IPS-18a (cell line): ENCODE results near the gene ARMH3.

Experiments
- H3K27ac ChIP-seq: one replicate; pipeline ENCODE4 v1.5.1; 2013; ENCODE audit warnings: low read length
- H3K27me3 ChIP-seq: one replicate; pipeline ENCODE4 v1.6.1; 2013; ENCODE audit warnings: mild to moderate bottlenecking, low read length; ENCODE audit not compliant: control insufficient read depth, insufficient read depth
- H3K36me3 ChIP-seq: one replicate; pipeline ENCODE4 v1.6.1; 2013; ENCODE audit warnings: low read depth, low read length; ENCODE audit not compliant: control insufficient read depth
- H3K4me1 ChIP-seq: one replicate; pipeline ENCODE4 v1.6.1; 2013; ENCODE audit warnings: low read depth, low read length; ENCODE audit not compliant: control insufficient read depth
- H3K4me3 ChIP-seq: one replicate; pipeline ENCODE4 v1.5.1; 2013; ENCODE audit warnings: low read length
- H3K9ac ChIP-seq: one replicate; pipeline ENCODE4 v1.6.1; 2013; ENCODE audit warnings: mild to moderate bottlenecking, low read length, moderate library complexity
- H3K9me3 ChIP-seq: one replicate; pipeline ENCODE4 v1.6.1; 2013; ENCODE audit warnings: low read depth, low read length; ENCODE audit not compliant: control insufficient read depth

Gene ARMH3

DNA sequence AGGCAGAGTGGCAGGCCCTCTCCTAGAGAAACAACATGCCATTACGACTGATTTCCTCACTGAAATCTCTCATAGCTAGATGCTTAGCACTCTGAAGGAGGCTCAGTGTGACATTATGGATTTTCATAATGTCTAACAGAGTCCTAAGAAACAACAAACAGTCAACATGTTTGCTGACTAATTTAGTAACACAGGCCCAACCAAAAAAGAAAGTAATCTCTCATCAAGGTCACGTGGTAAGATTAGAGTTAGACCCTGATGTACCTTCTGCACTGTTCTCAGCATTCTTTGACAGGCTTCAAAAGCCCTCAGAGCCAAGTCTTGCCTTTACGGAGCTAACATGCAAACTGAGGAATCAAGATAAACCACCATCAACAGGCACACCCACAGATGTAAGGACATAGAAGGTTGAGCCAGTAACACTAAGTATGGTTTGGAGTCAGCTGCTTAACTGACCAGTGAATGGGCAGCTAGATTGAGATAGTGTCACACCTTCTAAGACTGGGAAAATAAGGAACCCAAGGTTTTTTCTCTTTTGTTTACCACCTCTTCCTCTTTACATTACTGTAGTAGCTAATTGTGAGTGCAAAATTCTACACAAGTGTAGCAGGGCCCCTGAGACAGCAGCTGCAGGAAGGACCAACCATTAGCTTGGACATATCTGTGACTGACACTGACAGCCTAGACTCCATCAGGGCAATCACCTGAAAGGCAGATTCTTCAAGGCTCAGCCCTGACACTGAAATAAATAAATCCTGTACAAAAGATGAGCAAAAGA lies 197.1 kb downstream of the ARMH3 start:
- Histone ChIP-seq H3K27ac (no peak overlapping the region), H3K9me3 (peaks cover 10% of the 10 kb centered on the region), H3K4me1 (no peaks in the 10 kb centered on the region), H3K36me3 (no peaks in the 10 kb centered on the region), H3K27me3 (no peaks in the 10 kb centered on the region), H3K9ac (no peak overlapping the region), H3K4me3 (no peak overlapping the region)

DNA sequence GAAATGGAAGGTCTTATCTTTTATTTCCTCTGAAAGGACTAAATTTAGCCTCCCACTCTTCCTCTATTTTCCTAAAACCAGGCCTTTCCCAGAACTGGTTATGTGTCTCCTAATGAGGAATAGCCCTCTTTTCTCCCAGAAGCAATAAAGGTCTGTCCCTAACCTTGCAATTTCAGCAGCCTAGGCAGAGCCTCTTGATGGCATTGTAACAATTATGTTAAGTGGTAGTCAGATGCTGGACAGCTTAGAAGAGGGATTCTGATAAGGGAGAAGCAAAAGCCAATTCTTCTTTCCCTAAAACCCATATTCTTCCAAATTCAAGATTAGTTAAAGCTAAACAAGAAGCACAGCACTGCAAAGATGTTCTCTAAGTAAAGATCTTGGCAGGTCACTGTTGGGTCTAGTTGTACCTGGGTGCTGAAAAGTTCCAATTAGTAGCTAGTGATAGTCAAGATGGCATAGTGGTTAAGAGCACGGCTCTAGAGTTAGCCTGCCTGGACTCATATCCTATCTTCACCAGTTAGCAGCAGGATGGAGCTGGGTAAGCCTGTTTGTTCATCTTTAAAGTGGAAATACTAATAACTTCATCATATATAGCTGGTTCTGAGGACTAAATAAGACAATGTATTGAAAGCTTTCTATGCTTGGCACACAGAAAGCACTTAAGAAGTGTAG lies 198.0 kb downstream of the ARMH3 start:
- Histone ChIP-seq H3K36me3 (no peaks in the 10 kb centered on the region), H3K9ac (no peak overlapping the region), H3K4me3 (no peak overlapping the region), H3K27ac (no peak overlapping the region), H3K9me3 (peaks cover 10% of the 10 kb centered on the region), H3K4me1 (no peaks in the 10 kb centered on the region), H3K27me3 (no peaks in the 10 kb centered on the region)

DNA sequence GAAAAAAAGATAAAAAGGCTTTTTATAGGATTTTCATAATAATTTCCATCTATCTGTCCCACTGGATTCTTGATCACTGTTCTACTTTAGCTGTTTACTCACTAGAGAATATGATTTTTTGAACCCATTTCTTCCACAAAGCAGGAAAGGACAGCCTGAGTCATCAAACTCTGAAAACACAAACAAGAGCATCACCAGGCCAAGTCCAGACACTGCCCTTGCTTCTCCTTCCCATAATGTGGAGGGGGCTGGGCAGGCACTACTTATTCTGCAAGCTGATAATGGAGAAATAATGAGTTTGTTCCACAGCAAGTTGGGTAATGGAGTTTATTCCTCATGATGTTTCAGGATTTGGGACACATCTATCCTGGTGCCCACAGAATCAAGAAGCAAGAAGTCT lies 199.3 kb downstream of the ARMH3 start:
- Histone ChIP-seq H3K27ac (no peak overlapping the region), H3K9me3 (peaks cover 10% of the 10 kb centered on the region), H3K27me3 (no peaks in the 10 kb centered on the region), H3K4me3 (no peak overlapping the region), H3K9ac (no peak overlapping the region), H3K36me3 (no peaks in the 10 kb centered on the region), H3K4me1 (no peaks in the 10 kb centered on the region)

DNA sequence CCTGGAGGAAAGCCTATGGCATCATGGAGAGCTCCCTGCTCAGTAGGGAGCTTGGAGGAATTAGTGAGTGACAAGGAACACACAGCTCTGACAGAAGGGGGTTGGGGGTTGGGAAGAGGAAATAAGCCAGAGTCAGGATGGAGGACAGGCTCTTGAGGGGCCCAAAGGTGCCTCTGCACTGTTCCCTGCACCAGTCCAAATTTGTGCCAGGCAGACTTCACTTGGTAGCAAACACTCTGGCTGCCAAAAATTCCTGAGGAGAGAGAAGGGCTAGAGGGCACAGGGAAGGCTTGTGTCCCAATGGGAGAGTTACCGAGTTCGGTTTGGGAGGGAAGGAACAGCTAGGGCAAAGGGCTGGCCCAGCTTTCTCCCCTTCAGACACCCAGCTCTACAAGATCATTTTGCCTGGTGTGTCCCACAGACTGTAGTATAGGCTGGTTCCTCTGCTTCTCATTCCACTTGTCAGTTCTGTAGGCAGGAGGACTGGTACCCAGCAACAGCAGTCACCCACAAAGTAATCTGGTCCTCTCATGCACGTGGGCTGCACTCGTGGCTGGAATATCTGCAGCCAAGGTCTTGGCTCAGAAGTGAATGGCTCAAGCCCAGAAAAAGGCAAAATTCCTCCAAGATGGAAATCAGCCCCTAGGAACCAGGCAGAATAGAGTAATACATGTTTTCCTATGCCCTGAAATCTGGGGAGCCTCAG lies 204.4 kb downstream of the ARMH3 start:
- Histone ChIP-seq H3K27ac (no peak overlapping the region), H3K4me1 (no peaks in the 10 kb centered on the region), H3K4me3 (no peak overlapping the region), H3K9me3 (no peaks in the 10 kb centered on the region), H3K36me3 (no peaks in the 10 kb centered on the region), H3K27me3 (no peaks in the 10 kb centered on the region), H3K9ac (no peak overlapping the region)

DNA sequence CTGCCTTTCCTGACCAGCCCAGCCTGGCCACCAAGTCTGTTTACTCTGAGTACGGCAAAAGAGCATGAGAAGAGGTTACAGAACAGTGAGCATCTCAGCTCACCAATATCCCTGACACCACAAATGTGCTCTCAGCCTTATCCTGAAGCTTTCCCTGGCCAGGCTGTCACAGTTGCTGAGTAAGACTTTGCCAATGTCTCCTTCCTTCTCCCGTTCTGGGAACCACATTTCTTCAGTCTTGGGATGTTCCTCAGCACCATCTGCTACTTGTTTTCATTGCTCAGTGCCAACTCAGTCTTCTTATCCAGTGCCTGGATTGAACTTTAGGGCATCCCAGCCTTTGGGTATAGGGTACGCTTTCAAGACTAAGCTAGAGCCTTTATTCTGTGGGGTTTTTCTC lies 205.2 kb downstream of the ARMH3 start:
- Histone ChIP-seq H3K9me3 (no peaks in the 10 kb centered on the region), H3K4me3 (no peak overlapping the region)

DNA sequence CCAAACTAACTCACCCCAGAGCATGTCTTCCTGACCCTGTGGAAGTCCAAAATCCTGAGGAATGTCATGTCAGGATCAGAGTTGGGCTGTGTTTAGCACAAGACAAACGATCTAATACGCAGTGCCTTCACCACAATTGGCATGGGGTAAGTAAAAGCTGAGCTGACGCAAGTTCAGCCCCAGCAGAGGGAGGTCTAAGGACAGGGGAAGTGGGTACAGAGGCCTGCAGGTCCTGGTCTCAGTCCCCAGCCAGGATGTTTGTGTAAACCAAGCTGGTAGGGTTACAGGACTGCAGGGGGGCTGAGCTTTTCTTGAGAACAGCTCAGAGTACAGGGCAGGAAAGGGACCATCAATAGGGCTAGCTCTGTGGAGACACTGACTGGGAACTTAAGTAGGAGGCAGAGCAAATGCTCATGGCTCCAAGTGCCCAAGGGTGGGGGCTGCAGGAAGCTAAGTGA lies 207.1 kb downstream of the ARMH3 start:
- no peak overlapping the region for H3K27ac ChIP-seq
- peaks cover 4% of the 10 kb centered on the region for H3K4me1 ChIP-seq

More for the DNA sequence above, 205.2 kb downstream of the ARMH3 start:
- Histone ChIP-seq H3K27ac (no peak overlapping the region), H3K4me1 (no peaks in the 10 kb centered on the region), H3K36me3 (no peaks in the 10 kb centered on the region), H3K9ac (no peak overlapping the region), H3K27me3 (no peaks in the 10 kb centered on the region)

DNA sequence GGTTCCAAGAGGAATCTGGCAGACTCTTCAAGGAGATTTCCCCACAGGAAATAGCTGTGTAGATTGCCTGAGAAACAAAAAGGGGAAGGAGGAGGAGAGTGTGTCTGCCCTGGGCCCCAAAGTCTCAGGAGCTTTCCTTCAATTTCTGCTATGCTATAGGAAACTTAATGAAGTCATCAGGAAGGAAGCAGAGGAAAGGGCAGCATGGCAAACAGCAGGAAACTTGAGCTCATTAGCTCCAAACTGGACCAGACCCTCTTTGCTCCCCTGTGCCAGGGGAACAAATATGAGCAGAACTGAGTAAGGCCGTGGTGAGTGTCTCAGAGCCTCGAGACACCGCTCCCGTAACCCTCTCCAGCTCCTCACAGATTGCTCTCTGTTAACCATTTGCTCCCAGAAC lies 207.6 kb downstream of the ARMH3 start:
- peaks cover 4% of the 10 kb centered on the region for H3K4me1 ChIP-seq
- no peak overlapping the region for H3K9ac ChIP-seq
- H3K27me3 ChIP-seq, result peaks cover under 1% of the 10 kb centered on the region
- H3K36me3 ChIP-seq, result no peaks in the 10 kb centered on the region
- no peak overlapping the region for H3K4me3 ChIP-seq
- no peaks in the 10 kb centered on the region for H3K9me3 ChIP-seq
- no peak overlapping the region for H3K27ac ChIP-seq

More for the DNA sequence above, 207.1 kb downstream of the ARMH3 start:
- Histone ChIP-seq H3K9me3 (no peaks in the 10 kb centered on the region), H3K36me3 (no peaks in the 10 kb centered on the region), H3K27me3 (no peaks in the 10 kb centered on the region), H3K4me3 (no peak overlapping the region), H3K9ac (no peak overlapping the region)

DNA sequence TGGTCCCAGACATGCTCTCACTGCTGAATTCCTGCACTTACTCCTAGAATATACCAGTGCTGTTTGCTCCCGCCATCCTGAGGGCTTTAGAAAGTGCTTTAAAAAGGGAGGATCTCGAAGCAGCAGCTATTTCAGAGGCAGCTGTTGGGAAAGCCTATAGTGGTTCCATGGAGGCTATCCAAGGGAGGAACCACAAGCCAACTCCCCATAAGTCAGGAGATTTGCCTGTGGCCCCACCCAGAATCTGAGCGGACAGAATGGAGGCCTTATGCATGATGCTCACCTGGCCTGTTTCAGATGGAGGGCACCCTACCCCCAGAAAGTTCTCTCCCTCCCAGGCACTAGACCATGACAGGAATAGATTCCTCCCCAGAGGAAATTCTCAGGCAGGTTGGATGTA lies 210.1 kb downstream of the ARMH3 start:
- no peak overlapping the region for H3K9ac ChIP-seq
- peaks cover 23% of the 10 kb centered on the region for H3K27me3 ChIP-seq
- H3K9me3 ChIP-seq, result no peaks in the 10 kb centered on the region
- H3K36me3 ChIP-seq, result no peaks in the 10 kb centered on the region
- peaks cover 5% of the 10 kb centered on the region for H3K4me1 ChIP-seq
- H3K4me3 ChIP-seq, result no peak overlapping the region
- no peak overlapping the region for H3K27ac ChIP-seq

DNA sequence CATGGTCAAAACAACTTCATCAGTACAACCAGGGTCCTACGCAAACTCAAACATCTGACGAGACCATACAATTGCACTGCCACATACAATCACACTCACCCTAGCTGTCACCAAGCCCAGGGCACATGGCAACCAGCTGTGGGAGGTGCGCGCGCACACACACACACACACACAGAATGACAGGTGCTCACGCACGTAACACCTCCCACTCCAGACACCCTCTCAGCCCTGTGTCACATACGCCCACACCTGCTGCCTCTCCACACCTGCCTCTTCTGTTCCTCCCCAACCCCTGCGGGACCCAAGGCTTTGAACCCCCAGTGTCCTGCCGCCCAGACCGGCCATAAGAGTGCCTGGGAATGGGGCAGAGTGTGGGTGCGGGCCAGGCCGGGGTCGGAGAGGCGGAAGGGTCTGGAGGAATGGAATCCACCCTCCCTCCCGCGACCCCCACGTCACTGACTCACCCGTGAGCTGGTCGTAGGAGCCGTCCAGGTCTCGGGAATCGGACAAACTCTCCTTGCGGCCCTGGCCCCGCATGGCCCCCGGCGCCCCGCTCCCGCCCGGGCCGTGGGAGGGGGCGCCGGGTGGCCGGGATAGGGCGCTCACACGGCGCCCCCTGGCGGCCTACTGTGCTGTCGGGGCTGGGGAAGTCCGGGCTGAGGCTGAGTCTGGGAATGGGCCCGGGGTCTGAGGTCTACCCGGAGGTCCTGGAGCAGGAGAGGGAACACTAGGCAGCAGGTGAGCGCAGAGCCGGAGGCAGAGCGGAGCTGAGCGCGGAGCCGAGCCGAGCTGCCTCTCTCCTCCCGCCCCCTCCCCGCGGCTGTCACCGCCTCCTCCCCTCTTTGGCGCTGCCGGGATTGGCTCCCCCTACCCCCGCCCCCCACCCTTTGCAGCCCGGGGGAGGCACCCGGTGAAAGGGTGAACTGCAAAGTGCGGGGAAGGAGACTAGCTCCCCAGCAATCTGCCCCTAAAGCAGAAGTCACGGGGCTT lies 212.6 kb downstream of the ARMH3 start, which contains the start of gene KCNIP2:
Gene KCNIP2 (minus strand): TSS at position 769 of the 990 bp plus-strand sequence. CDS start 232 bp downstream, at position 537.
- Histone ChIP-seq H3K27ac (no peak within 1 kb of the TSS), H3K4me3 (peak within 1 kb of the TSS; percentile 72), H3K36me3 (no peaks in the 10 kb centered on the region), H3K9ac (no peak within 1 kb of the TSS), H3K27me3 (peaks cover 23% of the 10 kb centered on the region), H3K4me1 (peaks cover 11% of the 10 kb centered on the region), H3K9me3 (no peaks in the 10 kb centered on the region)

DNA sequence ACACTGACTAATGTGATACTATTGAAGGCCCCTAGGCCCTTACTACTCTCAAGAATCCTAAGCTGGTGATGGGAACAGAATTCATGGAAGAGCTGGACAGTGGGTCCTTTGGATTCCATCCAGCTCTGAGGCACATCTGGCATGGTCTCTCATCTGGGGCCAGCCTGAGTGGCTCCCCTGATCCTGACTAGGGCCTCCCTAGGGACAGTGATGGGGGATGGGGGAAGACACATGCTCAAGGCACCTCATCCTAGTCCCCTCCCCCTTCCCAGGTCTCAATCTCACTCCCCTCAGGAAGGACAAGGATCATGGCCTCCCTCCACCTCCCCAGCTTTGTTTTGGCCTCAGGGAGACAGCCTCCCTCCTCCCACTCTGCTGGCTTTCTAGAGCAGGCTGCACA lies 214.1 kb downstream of the ARMH3 start:
- Histone ChIP-seq H3K4me1 (peaks cover 11% of the 10 kb centered on the region), H3K27ac (no peak overlapping the region), H3K9me3 (no peaks in the 10 kb centered on the region), H3K4me3 (no peak overlapping the region), H3K27me3 (peaks cover 23% of the 10 kb centered on the region), H3K36me3 (no peaks in the 10 kb centered on the region), H3K9ac (no peak overlapping the region)
